ENCODE results near the gene WWC2.

GRCh38 chr4:183303301-183303700 is 204.2 kb downstream of the WWC2 start:
- TF ChIP-seq CTCF (IDR thresholded peaks at IDR 0.05) (no peak), POLR2AphosphoS5 (IDR thresholded peaks at IDR 0.05) (no peak), POLR2A (IDR thresholded peaks at IDR 0.05; ENCODE audit: low read depth) (no peak)

Measured in esophagus muscularis mucosa (tissue), 3 donors.